Osteoblast (primary cell): Measurements from ENCODE around the gene PRKCE. TPM values are rescaled to one million over a fixed set of nuclear protein-coding genes. Genes with fewer than 3 reads are reported as not detected.

Experiments used
- DNase-seq: peaks from one replicate; pipeline ENCODE4 v3.0.0; 2011; ENCODE audit warnings: low spot score, mixed read lengths; ENCODE audit not compliant: insufficient read length; ENCODE audit errors: missing footprints
- H2AFZ ChIP-seq: 2 replicates; pipeline ENCODE4 v1.6.0; 2011; ENCODE audit warnings: mild to moderate bottlenecking, low read length
- H3K27ac ChIP-seq: 2 replicates; pipeline ENCODE4 v1.5.1; 2011; ENCODE audit warnings: mild to moderate bottlenecking, low read depth, low read length, moderate library complexity
- H3K27me3 ChIP-seq: 2 replicates; pipeline ENCODE4 v1.6.0; 2012; ENCODE audit warnings: mild to moderate bottlenecking, control low read depth, inconsistent platforms, low read length, moderate library complexity; ENCODE audit not compliant: insufficient read depth
- H3K36me3 ChIP-seq: 2 replicates; pipeline ENCODE4 v1.5.1; 2011; ENCODE audit warnings: mild to moderate bottlenecking, low read length, control low read depth, moderate library complexity; ENCODE audit not compliant: insufficient read depth
- H3K4me1 ChIP-seq: 2 replicates; pipeline ENCODE4 v1.5.1; 2011; ENCODE audit warnings: mild to moderate bottlenecking, low read length, control low read depth, moderate library complexity; ENCODE audit not compliant: insufficient read depth
- H3K4me2 ChIP-seq: 2 replicates; pipeline ENCODE4 v1.6.0; 2011; ENCODE audit warnings: mild to moderate bottlenecking, low read length; ENCODE audit not compliant: insufficient read depth
- H3K4me3 ChIP-seq: fragments of 200-600 bp; sonication (generic); 3 replicates; pipeline ENCODE4 v1.5.1; 2012; ENCODE audit warnings: mild to moderate bottlenecking, low read length, inconsistent platforms; ENCODE audit not compliant: insufficient read depth
- H3K79me2 ChIP-seq: 2 replicates; pipeline ENCODE4 v1.6.0; 2012; ENCODE audit warnings: mild to moderate bottlenecking, low read length, control low read depth, inconsistent platforms; ENCODE audit not compliant: insufficient read depth
- H3K9me3 ChIP-seq: 2 replicates; pipeline ENCODE4 v1.5.1; 2011; ENCODE audit warnings: low read depth, low read length, control low read depth
- H4K20me1 ChIP-seq: 2 replicates; pipeline ENCODE4 v1.6.0; 2012; ENCODE audit warnings: mild to moderate bottlenecking, low read length, control low read depth; ENCODE audit not compliant: insufficient read depth
- CTCF ChIP-seq: IDR thresholded peaks from 2 replicates; pipeline ENCODE4 v1.5.1; 2011; ENCODE audit warnings: mild to moderate bottlenecking, low read depth, low read length, moderate library complexity; ENCODE audit errors: extremely low read depth
- total RNA-seq: library from RNA; depleted of rRNA; stranded (reverse); fragments of >200 nt; gene quantifications from 2 replicates; pipeline ENCODE4 v1.2.3, GENCODE V29; 2012

Gene PRKCE
- total RNA-seq, 1 donor: 22.1 TPM

DNA sequence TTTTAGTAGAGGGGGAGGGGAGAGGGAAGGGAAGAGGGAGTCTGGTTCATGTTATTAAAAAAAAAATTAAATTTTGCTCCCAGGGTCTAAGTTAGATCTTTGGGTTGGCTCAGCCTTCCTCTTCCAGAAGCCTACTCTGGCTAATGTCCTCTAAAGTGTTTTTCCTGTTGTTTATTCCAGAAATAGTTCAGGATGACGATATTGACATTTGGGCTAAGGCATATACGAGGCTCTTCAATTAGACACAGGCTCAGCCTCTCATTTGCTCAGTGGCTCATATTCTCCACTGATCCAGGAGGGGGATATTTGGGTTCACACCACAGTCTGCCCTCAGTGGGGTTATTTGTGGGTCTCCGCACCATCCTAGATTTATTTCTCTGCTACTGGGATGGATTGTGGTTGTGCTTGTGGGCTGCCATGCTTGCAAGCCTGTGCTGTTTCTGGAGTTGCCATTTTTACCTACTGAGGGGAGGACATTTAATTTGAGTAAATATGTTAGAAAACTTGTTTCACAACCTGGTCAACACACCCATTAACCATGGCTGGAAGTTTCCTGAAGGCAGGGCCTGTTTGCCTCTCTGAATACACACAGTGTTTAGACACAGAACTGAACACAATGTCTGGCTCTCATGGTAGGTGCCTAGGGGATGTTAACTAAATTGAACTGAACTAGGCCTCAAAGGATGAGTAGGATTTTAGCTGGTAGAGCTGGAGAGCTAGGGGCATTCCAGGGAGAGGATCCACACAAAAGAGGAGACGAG, 388.2 kb downstream of the PRKCE start:
- DNase-seq: no peak
- Histone ChIP-seq H3K79me2 (no peaks in the 10 kb centered on the region), H3K27ac (no peak overlapping the region), H3K4me1 (peaks cover 18% of the 10 kb centered on the region), H3K9me3 (no peaks in the 10 kb centered on the region), H3K4me3 (no peak overlapping the region), H3K36me3 (no peaks in the 10 kb centered on the region), H2AFZ (no peak overlapping the region), H4K20me1 (no peaks in the 10 kb centered on the region), H3K4me2 (no peak overlapping the region), H3K27me3 (no peaks in the 10 kb centered on the region)
- TF ChIP-seq CTCF: no peak

DNA sequence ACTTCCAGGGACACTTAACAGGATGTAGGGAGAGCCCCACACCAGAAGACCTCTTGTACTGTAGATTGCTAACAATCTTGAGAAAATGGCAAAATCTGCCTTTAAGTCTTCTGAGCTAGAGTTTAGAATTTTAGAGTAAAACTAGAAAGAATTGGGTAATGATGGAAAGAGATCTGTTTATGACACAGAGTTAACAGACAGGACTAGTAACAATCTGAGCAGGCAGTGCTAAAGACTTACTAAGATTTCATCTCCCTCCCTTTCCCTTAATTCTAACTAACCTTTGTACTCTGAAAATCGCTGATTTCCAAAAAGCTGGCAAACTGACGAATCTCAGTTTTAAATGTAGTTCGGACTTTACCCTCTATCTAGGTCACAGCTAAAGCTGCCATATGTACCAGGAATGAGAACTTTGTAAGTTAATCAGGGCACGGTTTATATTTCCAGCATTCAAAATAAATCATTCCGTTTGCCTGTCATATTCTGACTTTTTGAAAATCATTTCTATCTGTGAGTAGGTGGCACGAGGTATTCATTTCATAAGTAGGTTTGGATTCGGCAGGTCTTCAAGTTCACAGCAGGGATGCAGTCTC, 389.2 kb downstream of the PRKCE start:
- Histone ChIP-seq H3K79me2 (no peaks in the 10 kb centered on the region), H3K4me3 (no peak overlapping the region), H3K4me2 (no peak overlapping the region), H3K27me3 (no peaks in the 10 kb centered on the region), H3K4me1 (peaks cover 18% of the 10 kb centered on the region), H3K27ac (no peak overlapping the region), H2AFZ (no peak overlapping the region), H4K20me1 (no peaks in the 10 kb centered on the region), H3K36me3 (no peaks in the 10 kb centered on the region), H3K9me3 (no peaks in the 10 kb centered on the region)
- DNase-seq: no peak
- no peak for TF ChIP-seq CTCF

- Histone ChIP-seq H3K27me3 (no peaks in the 10 kb centered on the region), H3K4me2 (no peak overlapping the region), H3K9me3 (no peaks in the 10 kb centered on the region), H3K4me3 (no peak overlapping the region), H2AFZ (no peak overlapping the region), H3K36me3 (no peaks in the 10 kb centered on the region), H4K20me1 (no peaks in the 10 kb centered on the region), H3K27ac (no peak overlapping the region), H3K4me1 (peaks cover 17% of the 10 kb centered on the region), H3K79me2 (no peaks in the 10 kb centered on the region)
- no peak for DNase-seq
- TF ChIP-seq CTCF: no peak
Measured at GRCh38 chr2:46041434-46041833, 390.0 kb downstream of the PRKCE start.

DNA sequence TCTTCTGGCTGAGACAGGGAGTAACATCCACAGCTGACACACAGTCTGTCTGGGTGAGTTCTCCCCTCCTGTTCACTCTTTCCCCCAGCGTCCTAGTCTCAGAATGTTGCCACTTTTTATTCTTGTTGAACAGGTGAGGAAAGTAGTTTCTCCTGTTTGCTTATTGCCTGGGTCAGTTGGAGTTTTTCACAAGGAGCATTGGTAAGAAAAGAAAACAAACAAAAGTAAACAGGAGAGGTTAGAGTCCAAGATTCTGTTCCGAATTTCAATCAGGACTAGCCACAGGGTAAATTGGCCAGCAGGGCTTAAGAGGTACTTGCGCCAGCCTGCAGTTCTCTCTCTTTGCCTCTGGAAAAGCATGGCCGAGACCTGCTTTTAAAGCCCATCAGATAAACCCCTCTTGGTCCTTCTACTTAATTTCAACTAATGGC, 390.7 kb downstream of the PRKCE start:
- TF ChIP-seq CTCF: no peak
- Histone ChIP-seq H3K36me3 (no peaks in the 10 kb centered on the region), H3K4me2 (no peak overlapping the region), H4K20me1 (no peaks in the 10 kb centered on the region), H2AFZ (no peak overlapping the region), H3K79me2 (no peaks in the 10 kb centered on the region), H3K9me3 (no peaks in the 10 kb centered on the region), H3K4me1 (peaks cover 9% of the 10 kb centered on the region), H3K4me3 (no peak overlapping the region), H3K27ac (no peak overlapping the region), H3K27me3 (no peaks in the 10 kb centered on the region)
- DNase-seq: no peak
